Peyer's patch (tissue), 4 donors: ENCODE data around the gene RNF220. TPM values are rescaled to one million over a fixed set of nuclear protein-coding genes. Genes with fewer than 3 reads are reported as not detected.

Source experiments
- DNase-seq, 3 donors: peaks; one replicate each; pipeline ENCODE4 v3.0.0-alpha.2; 2017 to 2019
- H3K27ac ChIP-seq, 4 donors: fragments of 200-600 bp; sonication (generic); one replicate each; pipeline ENCODE4 v1.5.1; 2016 to 2019
- H3K27me3 ChIP-seq, 2 donors: fragments of 200-600 bp; sonication (generic); one replicate each; pipeline ENCODE4 v1.5.1; 2019
- H3K36me3 ChIP-seq, 3 donors: fragments of 200-600 bp; sonication (generic); one replicate each; pipeline ENCODE4 v1.5.1; 2016 to 2019
- H3K4me1 ChIP-seq, 4 donors: fragments of 200-600 bp; sonication (generic); one replicate each; pipeline ENCODE4 v1.5.1; 2016 to 2019
- H3K4me3 ChIP-seq, 4 donors: fragments of 200-600 bp; sonication (generic); 1 replicate in 3 of 4; 2 replicates in 1 of 4; pipeline ENCODE4 v1.5.1; 2016 to 2019; ENCODE audit warnings: mild to moderate bottlenecking in 1 of 4
- H3K9me3 ChIP-seq, 4 donors: fragments of 200-600 bp; sonication (generic); one replicate each; pipeline ENCODE4 v1.5.1; 2016 to 2019; ENCODE audit warnings: mild to moderate bottlenecking in 1 of 4
- POLR2A ChIP-seq, 2 donors: fragments of 450-650 bp; IDR thresholded peaks; one replicate each; pipeline ENCODE4 v1.5.1; 2017; ENCODE audit warnings: antibody characterized with exemption in 2 of 2, mild to moderate bottlenecking in 2 of 2, moderate library complexity in 2 of 2
- total RNA-seq, 4 donors: library from RNA; depleted of rRNA; stranded (reverse); fragments of >200 nt; gene quantifications; one replicate each; pipeline ENCODE4 v1.1.0, GENCODE V29; 2016
- TF ChIP-seq, protein P1 (sequence below), 6 experiments: fragments of 450-650 bp in 4 of 6; fragments of 200-600 bp in 2 of 6; sonication (generic) in 1 of 6; IDR thresholded peaks; one replicate each; pipeline ENCODE4 v1.5.1; 2017 to 2019; ENCODE audit warnings: antibody characterized with exemption in 6 of 6, mild to moderate bottlenecking in 3 of 6, moderate library complexity in 1 of 6

The RNF220 gene
- total RNA-seq, 4 donors from 2014 or later: 107 to 152 (median 114) TPM

DNA sequence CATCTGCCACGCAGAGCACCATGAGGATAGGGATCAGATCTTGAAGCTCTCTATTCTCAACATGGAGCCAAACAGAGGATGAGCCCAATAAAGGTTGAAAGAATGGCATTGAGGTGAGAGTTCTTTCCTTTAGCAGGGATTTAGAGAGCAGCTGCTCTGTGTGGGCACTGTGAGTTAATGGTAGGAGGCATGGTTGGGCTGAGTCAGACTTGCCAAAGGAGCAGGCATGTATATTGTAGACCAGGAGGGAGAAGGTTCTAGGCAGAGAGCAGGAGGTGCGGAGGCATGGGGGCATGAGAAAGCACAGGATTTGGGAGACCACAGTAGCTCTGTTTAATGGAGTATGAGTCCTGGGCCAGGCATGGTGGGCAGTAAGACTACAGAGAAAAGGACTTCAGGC is 237.2 kb downstream of the RNF220 start:
- Histone ChIP-seq H3K27ac (no peak overlapping the region), H3K36me3 (peaks cover 0 to 99% (median 0%) of the 10 kb centered on the region in 3 donors), H3K4me1 (peaks cover 0 to 18% (median 0%) of the 10 kb centered on the region in 4 donors), H3K4me3 (no peak overlapping the region), H3K9me3 (no peaks in the 10 kb centered on the region), H3K27me3 (no peaks in the 10 kb centered on the region)
- TF ChIP-seq POLR2A (IDR thresholded peaks at IDR 0.05): no peak
- TF ChIP-seq, protein P1, sequence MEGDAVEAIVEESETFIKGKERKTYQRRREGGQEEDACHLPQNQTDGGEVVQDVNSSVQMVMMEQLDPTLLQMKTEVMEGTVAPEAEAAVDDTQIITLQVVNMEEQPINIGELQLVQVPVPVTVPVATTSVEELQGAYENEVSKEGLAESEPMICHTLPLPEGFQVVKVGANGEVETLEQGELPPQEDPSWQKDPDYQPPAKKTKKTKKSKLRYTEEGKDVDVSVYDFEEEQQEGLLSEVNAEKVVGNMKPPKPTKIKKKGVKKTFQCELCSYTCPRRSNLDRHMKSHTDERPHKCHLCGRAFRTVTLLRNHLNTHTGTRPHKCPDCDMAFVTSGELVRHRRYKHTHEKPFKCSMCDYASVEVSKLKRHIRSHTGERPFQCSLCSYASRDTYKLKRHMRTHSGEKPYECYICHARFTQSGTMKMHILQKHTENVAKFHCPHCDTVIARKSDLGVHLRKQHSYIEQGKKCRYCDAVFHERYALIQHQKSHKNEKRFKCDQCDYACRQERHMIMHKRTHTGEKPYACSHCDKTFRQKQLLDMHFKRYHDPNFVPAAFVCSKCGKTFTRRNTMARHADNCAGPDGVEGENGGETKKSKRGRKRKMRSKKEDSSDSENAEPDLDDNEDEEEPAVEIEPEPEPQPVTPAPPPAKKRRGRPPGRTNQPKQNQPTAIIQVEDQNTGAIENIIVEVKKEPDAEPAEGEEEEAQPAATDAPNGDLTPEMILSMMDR (IDR thresholded peaks at IDR 0.05): no peak
- DNase-seq: no peak

DNA sequence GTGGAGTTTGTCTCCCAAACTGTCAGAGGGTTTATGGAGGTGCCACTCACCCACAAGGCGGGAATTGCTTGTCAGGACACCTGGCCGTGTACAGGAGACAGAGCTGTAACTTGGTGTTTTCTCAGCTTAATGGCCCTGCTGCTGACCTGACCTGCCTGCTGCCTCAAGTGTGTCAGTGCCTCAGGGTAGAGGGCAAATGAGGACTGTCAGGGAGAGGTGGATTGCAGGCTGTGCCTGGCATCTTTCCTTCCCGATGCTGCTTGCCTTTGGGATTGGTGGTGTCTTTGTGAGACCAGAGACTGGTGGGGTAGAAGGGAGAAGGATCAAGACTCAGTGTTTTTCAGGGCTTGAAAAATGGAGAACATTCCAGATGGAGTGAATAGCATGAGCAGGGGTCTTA is 237.9 kb downstream of the RNF220 start:
- DNase-seq: no peak
- Histone ChIP-seq H3K4me3 (no peak overlapping the region), H3K27ac (no peak overlapping the region), H3K4me1 (peaks cover 0 to 23% (median 0%) of the 10 kb centered on the region in 4 donors), H3K27me3 (no peaks in the 10 kb centered on the region), H3K36me3 (peaks cover 0 to 96% (median 0%) of the 10 kb centered on the region in 3 donors), H3K9me3 (no peaks in the 10 kb centered on the region)
- TF ChIP-seq, protein P1 (IDR thresholded peaks at IDR 0.05): no peak
- TF ChIP-seq POLR2A (IDR thresholded peaks at IDR 0.05): no peak

DNA sequence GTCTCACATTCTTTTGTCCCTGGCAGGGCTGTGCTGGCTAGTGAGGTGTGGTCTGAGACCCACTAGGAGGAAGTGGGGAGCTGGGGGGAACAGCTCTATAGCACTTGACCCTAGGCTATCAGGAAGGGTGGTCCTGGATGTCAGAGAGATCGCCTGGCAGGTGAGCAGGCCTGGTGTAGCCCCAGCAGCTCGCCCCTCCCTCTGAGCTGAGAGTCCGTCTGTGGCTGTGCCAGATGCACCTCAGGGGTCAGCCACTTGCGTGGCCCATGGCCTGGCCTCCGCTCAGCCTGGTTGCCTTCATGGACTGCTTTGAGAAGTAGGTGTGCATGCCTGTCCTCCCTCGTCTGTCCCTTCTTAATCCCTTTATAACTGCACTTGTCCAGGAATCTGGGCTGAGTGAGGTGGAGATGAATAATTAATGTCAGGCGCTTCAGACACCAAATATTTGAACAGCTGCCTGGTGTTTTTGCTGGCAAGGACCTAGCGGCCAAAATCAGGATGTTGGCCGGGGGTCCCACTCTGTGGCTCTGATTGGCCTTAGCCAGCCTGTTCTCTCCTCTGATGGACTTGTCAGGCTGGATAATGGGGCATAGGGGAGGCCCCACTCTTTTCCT is 238.8 kb downstream of the RNF220 start:
- TF ChIP-seq, protein P1 (IDR thresholded peaks at IDR 0.05): no peak
- TF ChIP-seq POLR2A (IDR thresholded peaks at IDR 0.05): no peak
- no peaks in the 10 kb centered on the region for H3K27me3 ChIP-seq
- no peak overlapping the region for H3K27ac ChIP-seq
- H3K9me3 ChIP-seq: no peaks in the 10 kb centered on the region
- no peak overlapping the region for H3K4me3 ChIP-seq
- peaks cover 0 to 92% (median 0%) of the 10 kb centered on the region in 3 donors for H3K36me3 ChIP-seq
- peaks cover 0 to 25% (median 0%) of the 10 kb centered on the region in 4 donors for H3K4me1 ChIP-seq
- no peak for DNase-seq

DNA sequence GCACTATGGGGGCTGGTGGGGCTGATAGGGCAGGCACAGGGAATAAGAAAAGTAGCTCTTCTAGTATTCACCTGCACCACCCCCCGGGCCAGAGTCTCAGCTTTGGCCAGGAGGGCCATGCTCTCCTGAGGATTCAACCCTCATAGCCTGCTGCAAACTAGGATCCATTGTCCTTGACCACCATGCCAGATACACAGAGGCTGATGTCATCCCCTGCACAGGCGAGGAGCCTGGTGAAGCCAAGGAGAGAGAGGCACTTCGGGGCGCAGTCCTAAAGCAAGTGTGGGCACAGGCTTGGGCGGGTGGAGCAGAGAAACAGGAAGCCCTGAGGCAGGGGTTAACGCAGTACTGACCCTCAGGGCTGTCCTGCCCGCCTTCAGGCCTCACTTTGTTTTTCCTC is 239.8 kb downstream of the RNF220 start:
- peaks cover 0 to 35% (median 2%) of the 10 kb centered on the region in 4 donors for H3K4me1 ChIP-seq
- no peak for DNase-seq
- no peak for TF ChIP-seq POLR2A (IDR thresholded peaks at IDR 0.05)
- TF ChIP-seq, protein P1 (IDR thresholded peaks at IDR 0.05): no peak
- peaks cover 0 to 90% (median 0%) of the 10 kb centered on the region in 3 donors for H3K36me3 ChIP-seq
- peak overlapping the region in 3 of 4 donors; percentile 68 to 88 (median 87) for H3K27ac ChIP-seq
- H3K4me3 ChIP-seq: no peak overlapping the region
- H3K27me3 ChIP-seq: no peaks in the 10 kb centered on the region
- no peaks in the 10 kb centered on the region for H3K9me3 ChIP-seq

DNA sequence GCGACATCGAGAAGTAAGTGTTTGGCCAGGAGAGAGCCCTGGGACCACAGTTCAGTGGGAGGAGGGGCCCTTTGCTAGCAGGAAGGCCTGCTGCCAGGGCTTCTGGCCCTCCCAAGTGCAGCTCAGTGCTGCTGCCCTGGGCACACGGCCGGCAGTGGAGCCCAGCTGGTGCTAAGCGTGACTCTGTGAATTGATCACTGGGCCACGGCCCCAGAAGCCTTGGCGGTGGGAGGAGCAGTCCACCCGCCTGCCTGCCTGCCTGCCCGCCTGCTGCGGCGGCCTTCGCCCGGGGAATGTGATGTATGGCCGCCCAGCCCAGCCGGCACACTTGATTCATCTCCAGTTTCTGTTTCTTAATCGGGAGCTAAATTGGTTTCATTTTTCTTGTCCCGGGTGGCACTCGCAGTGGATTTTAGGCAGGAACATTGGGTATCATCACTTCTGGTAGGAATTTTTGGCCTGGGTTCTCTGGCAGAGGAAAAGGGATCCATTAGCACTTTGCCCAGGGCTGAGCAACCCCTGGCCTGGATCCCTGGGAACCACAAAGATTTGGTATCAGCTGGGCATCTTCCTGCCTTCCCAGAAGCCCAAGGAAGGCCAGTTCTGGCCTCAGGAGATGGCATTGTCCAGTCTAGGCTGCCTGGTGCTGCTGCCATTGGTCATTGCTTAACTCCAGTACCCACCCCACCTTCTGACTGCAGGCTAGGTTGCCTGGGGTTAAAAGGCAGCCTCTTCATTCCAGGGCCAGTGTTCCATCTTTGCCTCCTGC is 240.6 kb downstream of the RNF220 start:
- Histone ChIP-seq H3K4me1 (peaks cover 0 to 44% (median 4%) of the 10 kb centered on the region in 4 donors), H3K27ac (peak overlapping the region; percentile 39 to 88 (median 78)), H3K4me3 (no peak overlapping the region), H3K9me3 (no peaks in the 10 kb centered on the region), H3K36me3 (peaks cover 0 to 90% (median 0%) of the 10 kb centered on the region in 3 donors), H3K27me3 (no peaks in the 10 kb centered on the region)
- TF ChIP-seq, protein P1 (IDR thresholded peaks at IDR 0.05): peak in 3 of 6 experiments; percentile 7 to 13 (median 11)
- TF ChIP-seq POLR2A (IDR thresholded peaks at IDR 0.05): no peak
- DNase-seq: peak in 2 of 3 donors; percentile 87 to 88
